GM23338 (cell line): Measurements from ENCODE around the gene LYRM7. TPM values are rescaled to one million over a fixed set of nuclear protein-coding genes. Genes with fewer than 3 reads are reported as not detected.
A peak's percentile ranks its signal among the peaks of the same experiment; 100 is the strongest.

ENCODE experiments used
- ATAC-seq: fragments of 200-7000 bp; cut with Tn5 transposase; 3 replicates; pipeline ENCODE4 v1.9.1; 2020
- DNase-seq: peaks from one replicate; pipeline ENCODE4 v3.0.0-alpha.2; 2015; ENCODE audit warnings: low spot score
- H2AFZ ChIP-seq: fragments of 200-600 bp; sonication (generic); 2 replicates; pipeline ENCODE4 v1.8.0; 2016; ENCODE audit warnings: antibody characterized with exemption, mild to moderate bottlenecking, moderate library complexity
- H3F3A ChIP-seq: fragments of 200-600 bp; sonication (generic); replicated peaks from 2 replicates; pipeline ENCODE4 v1.8.0; 2017; ENCODE audit warnings: antibody characterized with exemption, mixed run types, low read depth
- H3K27ac ChIP-seq: fragments of 200-600 bp; sonication (generic); 2 replicates; pipeline ENCODE4 v1.6.1; 2016; ENCODE audit warnings: low read depth
- H3K27me3 ChIP-seq: fragments of 200-600 bp; sonication (generic); 2 replicates; pipeline ENCODE4 v1.8.0; 2016; ENCODE audit warnings: mild to moderate bottlenecking, mixed run types, moderate library complexity; ENCODE audit not compliant: insufficient read depth
- H3K36me3 ChIP-seq: fragments of 200-600 bp; sonication (generic); 2 replicates; pipeline ENCODE4 v1.8.0; 2016; ENCODE audit warnings: mild to moderate bottlenecking; ENCODE audit not compliant: insufficient read depth
- H3K4me1 ChIP-seq: fragments of 200-600 bp; sonication (generic); 2 replicates; pipeline ENCODE4 v1.8.0; 2016; ENCODE audit warnings: mild to moderate bottlenecking, moderate library complexity; ENCODE audit not compliant: insufficient read depth
- H3K4me2 ChIP-seq: fragments of 200-600 bp; sonication (generic); 2 replicates; pipeline ENCODE4 v1.7.1; 2017; ENCODE audit warnings: mixed run types
- H3K4me3 ChIP-seq: fragments of 200-600 bp; sonication (generic); 2 replicates; pipeline ENCODE4 v1.6.1; 2016; ENCODE audit warnings: mixed run types
- H3K79me2 ChIP-seq: fragments of 200-600 bp; sonication (generic); replicated peaks from 2 replicates; pipeline ENCODE4 v1.8.0; 2017; ENCODE audit warnings: mild to moderate bottlenecking; ENCODE audit not compliant: insufficient read depth
- H3K9me2 ChIP-seq: fragments of 200-600 bp; sonication (generic); 2 replicates; pipeline ENCODE4 v1.8.0; 2017; ENCODE audit not compliant: insufficient read depth
- H4K20me1 ChIP-seq: fragments of 200-600 bp; sonication (generic); replicated peaks from 2 replicates; pipeline ENCODE4 v1.8.0; 2017; ENCODE audit warnings: mild to moderate bottlenecking; ENCODE audit not compliant: insufficient read depth
- H3K27ac Mint-ChIP-seq: 2 replicates; pipeline ENCODE4 v1.8.0; 2020; ENCODE audit warnings: inconsistent platforms, mild to moderate bottlenecking, moderate library complexity, mixed read lengths
- H3K27me3 Mint-ChIP-seq: 3 replicates; pipeline ENCODE4 v1.8.0; 2022; ENCODE audit warnings: low read depth, mild to moderate bottlenecking, moderate library complexity, mixed read lengths, inconsistent platforms; ENCODE audit not compliant: insufficient read depth, poor library complexity
- H3K36me3 Mint-ChIP-seq: 3 replicates; pipeline ENCODE4 v1.8.0; 2021; ENCODE audit warnings: low read depth, mild to moderate bottlenecking, inconsistent platforms, moderate library complexity, mixed read lengths
- H3K4me1 Mint-ChIP-seq: 3 replicates; pipeline ENCODE4 v1.8.0; 2020; ENCODE audit warnings: mild to moderate bottlenecking, inconsistent platforms, mixed read lengths
- H3K4me3 Mint-ChIP-seq: 3 replicates; pipeline ENCODE4 v1.8.0; 2021; ENCODE audit warnings: moderate library complexity, mild to moderate bottlenecking, inconsistent platforms, mixed read lengths
- H3K9me3 Mint-ChIP-seq: 3 replicates; pipeline ENCODE4 v1.8.0; 2020; ENCODE audit warnings: moderate library complexity, mild to moderate bottlenecking, inconsistent platforms, mixed read lengths
- CREB1 ChIP-seq: fragments of 250-450 bp; sonication (Bioruptor Pico); IDR thresholded peaks from 2 replicates; pipeline ENCODE4 v1.5.0; 2020; ENCODE audit warnings: low read depth, mild to moderate bottlenecking, moderate library complexity
- CTCF ChIP-seq, 2 experiments: fragments of 200-600 bp in 1 of 2; sonication (generic) in 1 of 2; conservative IDR thresholded peaks; 2 replicates each; pipeline versions ENCODE4 v1.5.1 to v1.6.1; 2016 to 2017; ENCODE audit warnings: antibody characterized with exemption in 2 of 2, low read depth in 2 of 2, mild to moderate bottlenecking in 2 of 2, moderate library complexity in 1 of 2
- ETS1 ChIP-seq: IDR thresholded peaks from 2 replicates; pipeline ENCODE4 v1.6.1; 2016; ENCODE audit warnings: antibody characterized with exemption
- JUNB ChIP-seq: IDR thresholded peaks from one replicate; pipeline ENCODE4 v1.6.1; 2016; ENCODE audit warnings: antibody characterized with exemption; ENCODE audit not compliant: unreplicated experiment
- NANOG ChIP-seq: IDR thresholded peaks from 2 replicates; pipeline ENCODE4 v1.6.1; 2016; ENCODE audit warnings: antibody characterized with exemption, borderline replicate concordance
- STAT1 ChIP-seq: IDR thresholded peaks from one replicate; pipeline ENCODE4 v1.6.1; 2016; ENCODE audit warnings: antibody characterized with exemption; ENCODE audit not compliant: unreplicated experiment
- ZNF331 ChIP-seq: fragments of 250-450 bp; sonication (Bioruptor Pico); IDR thresholded peaks from 2 replicates; pipeline ENCODE4 v1.5.0; 2020; ENCODE audit warnings: low read depth, mild to moderate bottlenecking, moderate library complexity
- ZNF462 ChIP-seq: fragments of 250-450 bp; sonication (Bioruptor Pico); IDR thresholded peaks from 2 replicates; pipeline ENCODE4 v1.5.0; 2020; ENCODE audit warnings: mild to moderate bottlenecking, moderate library complexity
- polyA plus RNA-seq: library from polyadenylated mRNA; unstranded; fragments of >200 nt; fragmentation: Nextera tagmentation; extraction: Ambion mirVana; gene quantifications from 2 replicates; pipeline ENCODE4 v1.2.1, GENCODE V29; 2016
- total RNA-seq: library from RNA; depleted of rRNA; stranded (reverse); fragments of >200 nt; shearing (Covaris generic); gene quantifications from 2 replicates; pipeline ENCODE4 v1.2.3, GENCODE V29; 2014

The LYRM7 gene
- total and polyA plus RNA-seq, 2 experiments from 2014 or later = 11.3 to 34.8 TPM

- TF ChIP-seq ETS1 (no peak), CREB1 (no peak), JUNB (no peak), ZNF331 (CRISPR knock-in tag) (no peak), STAT1 (no peak), ZNF462 (no peak)
Observed at GRCh38 chr5:131228646-131229045, 57.9 kb downstream of the LYRM7 start (continued).

- DNase-seq = no peak
- Histone ChIP-seq H3K4me1 (no peaks in the 10 kb centered on the region), H3K4me3 (no peak overlapping the region), H3F3A (no peaks in the 10 kb centered on the region), H3K79me2 (no peaks in the 10 kb centered on the region), H3K36me3 (no peaks in the 10 kb centered on the region), H3K4me2 (no peak overlapping the region), H2AFZ (peak overlapping the region; percentile 13; the same call in 1 of the 2 replicates), H3K9me2 (no peaks in the 10 kb centered on the region), H3K27ac (no peak overlapping the region), H4K20me1 (no peaks in the 10 kb centered on the region), H3K27me3 (no peaks in the 10 kb centered on the region)
- H3K27me3 Mint-ChIP-seq = peaks cover 2% of the 10 kb centered on the region
- H3K4me3 Mint-ChIP-seq = no peak overlapping the region
- H3K27ac Mint-ChIP-seq = no peak overlapping the region
- ATAC-seq = no peak
- peaks cover 7% of the 10 kb centered on the region; the same call in 1 of the 3 replicates for H3K4me1 Mint-ChIP-seq
- no peaks in the 10 kb centered on the region for H3K9me3 Mint-ChIP-seq
- no peaks in the 10 kb centered on the region for H3K36me3 Mint-ChIP-seq
- TF ChIP-seq ZNF462 = no peak
- TF ChIP-seq NANOG = no peak
- TF ChIP-seq CTCF (conservative IDR thresholded peaks at IDR 0.05; ENCODE audit: low read depth in 2 of 2) = no peak
Observed at GRCh38 chr5:131229623-131230022, 58.9 kb downstream of the LYRM7 start.
